ENCODE data around the gene CYSTM1. TPM values are rescaled to one million over a fixed set of nuclear protein-coding genes. Genes with fewer than 3 reads are reported as not detected.

The CYSTM1 gene
- total RNA-seq, 2 donors from 2014 or later: 37.0 to 51.7 TPM

- no peak overlapping the region for H3K27ac ChIP-seq
- intact Hi-C loops (cut with DNase I): loop anchor here (5.0 kb wide), 1 partner anchor 34 kb away; the partner anchor contains the start of gene PURA
- H3K9me3 ChIP-seq: no peaks in the 10 kb centered on the region
- no peak for TF ChIP-seq CTCF (IDR thresholded peaks at IDR 0.05)
- no peak for TF ChIP-seq POLR2A (IDR thresholded peaks at IDR 0.05)
- no peak for TF ChIP-seq POLR2AphosphoS5 (IDR thresholded peaks at IDR 0.05)
- WGBS: 44% methylated on average over 14 of the region's 14 CpGs
- DNase-seq (ENCODE audit: low spot score): no peak
- H3K36me3 ChIP-seq: no peaks in the 10 kb centered on the region
- peaks cover 5% of the 10 kb centered on the region for H3K4me1 ChIP-seq (replicated peaks)
- peak overlapping the region; percentile 24 to 36 for H3K4me3 ChIP-seq
- H3K27me3 ChIP-seq (replicated peaks; ENCODE audit: insufficient read depth): no peaks in the 10 kb centered on the region
Measured at GRCh38 chr5:140146523-140146842, 28.5 kb upstream of the CYSTM1 start.

- intact Hi-C loops (cut with DNase I): loop anchor here (5.0 kb wide), 1 partner anchor 35 kb away; the partner anchor contains the start of gene PURA
- DNase-seq (ENCODE audit: low spot score): no peak
- 100% methylated on average over 1 of the region's 1 CpG for WGBS
Measured at GRCh38 chr5:140147460-140147859, 27.5 kb upstream of the CYSTM1 start.

GRCh38 chr5:140148508-140148907 lies 26.5 kb upstream of the CYSTM1 start:
- no peaks in the 10 kb centered on the region for H3K9me3 ChIP-seq
- TF ChIP-seq POLR2A (IDR thresholded peaks at IDR 0.05): no peak
- no peak for TF ChIP-seq CTCF (IDR thresholded peaks at IDR 0.05)
- TF ChIP-seq POLR2AphosphoS5 (IDR thresholded peaks at IDR 0.05): no peak
- H3K27ac ChIP-seq: no peak overlapping the region
- H3K4me3 ChIP-seq: no peak overlapping the region
- WGBS: 62% methylated on average over 6 of the region's 6 CpGs
- H3K27me3 ChIP-seq (replicated peaks; ENCODE audit: insufficient read depth): no peaks in the 10 kb centered on the region
- no peaks in the 10 kb centered on the region for H3K36me3 ChIP-seq
- H3K4me1 ChIP-seq (replicated peaks): peaks cover 8% of the 10 kb centered on the region
- no peak for DNase-seq (ENCODE audit: low spot score)
- intact Hi-C loops (cut with DNase I): loop anchor here (5.0 kb wide), 1 partner anchor 36 kb away; the partner anchor contains the start of gene PURA

More at GRCh38 chr5:140147460-140147859, 27.5 kb upstream of the CYSTM1 start:
- Histone ChIP-seq H3K36me3 (no peaks in the 10 kb centered on the region), H3K4me1 (replicated peaks) (peaks cover 7% of the 10 kb centered on the region), H3K4me3 (no peak overlapping the region), H3K27me3 (replicated peaks; ENCODE audit: insufficient read depth) (no peaks in the 10 kb centered on the region), H3K27ac (no peak overlapping the region), H3K9me3 (no peaks in the 10 kb centered on the region)
- no peak for TF ChIP-seq POLR2A (IDR thresholded peaks at IDR 0.05)
- no peak for TF ChIP-seq POLR2AphosphoS5 (IDR thresholded peaks at IDR 0.05)
- TF ChIP-seq CTCF (IDR thresholded peaks at IDR 0.05): no peak

- no peaks in the 10 kb centered on the region for H3K9me3 ChIP-seq
- 88% methylated on average over 2 of the region's 2 CpGs for WGBS
- intact Hi-C loops (cut with DNase I): no loop called here
- peaks cover 8% of the 10 kb centered on the region for H3K4me1 ChIP-seq (replicated peaks)
- H3K27ac ChIP-seq: no peak overlapping the region
- H3K36me3 ChIP-seq: no peaks in the 10 kb centered on the region
- DNase-seq (ENCODE audit: low spot score): no peak
- no peaks in the 10 kb centered on the region for H3K27me3 ChIP-seq (replicated peaks; ENCODE audit: insufficient read depth)
- no peak for TF ChIP-seq CTCF (IDR thresholded peaks at IDR 0.05)
- no peak for TF ChIP-seq POLR2A (IDR thresholded peaks at IDR 0.05)
- no peak for TF ChIP-seq POLR2AphosphoS5 (IDR thresholded peaks at IDR 0.05)
- H3K4me3 ChIP-seq: no peak overlapping the region
Measured at GRCh38 chr5:140150201-140150600, 24.8 kb upstream of the CYSTM1 start.

GRCh38 chr5:140151144-140152021 lies 23.6 kb upstream of the CYSTM1 start:
- no peaks in the 10 kb centered on the region for H3K27me3 ChIP-seq (replicated peaks; ENCODE audit: insufficient read depth)
- no peaks in the 10 kb centered on the region for H3K9me3 ChIP-seq
- WGBS: 82% methylated on average over 7 of the region's 7 CpGs
- peaks cover 3% of the 10 kb centered on the region for H3K4me1 ChIP-seq (replicated peaks)
- TF ChIP-seq CTCF (IDR thresholded peaks at IDR 0.05) (no peak), POLR2AphosphoS5 (IDR thresholded peaks at IDR 0.05) (no peak), POLR2A (IDR thresholded peaks at IDR 0.05) (no peak)
- no peak overlapping the region for H3K4me3 ChIP-seq
- no peak overlapping the region for H3K27ac ChIP-seq
- intact Hi-C loops (cut with DNase I): no loop called here
- no peaks in the 10 kb centered on the region for H3K36me3 ChIP-seq
- DNase-seq (ENCODE audit: low spot score): no peak
